KMS-11 (cell line): Measurements from ENCODE around the gene WFDC12.

Experiments used
- H2AFZ ChIP-seq: fragments of 200-600 bp; sonication (generic); 2 replicates; pipeline ENCODE4 v1.6.1; 2016; ENCODE audit warnings: antibody characterized with exemption, mixed run types, low read depth
- H3K27ac ChIP-seq: fragments of 200-600 bp; sonication (generic); 2 replicates; pipeline ENCODE4 v1.6.1; 2016; ENCODE audit warnings: mild to moderate bottlenecking, mixed run types
- H3K27me3 ChIP-seq: fragments of 200-600 bp; sonication (generic); 2 replicates; pipeline ENCODE4 v1.6.1; 2017; ENCODE audit warnings: mild to moderate bottlenecking, low read depth, mixed run types, moderate library complexity; ENCODE audit not compliant: insufficient read depth
- H3K36me3 ChIP-seq: fragments of 200-600 bp; sonication (generic); 2 replicates; pipeline ENCODE4 v1.6.1; 2017; ENCODE audit warnings: mild to moderate bottlenecking, mixed run types; ENCODE audit not compliant: insufficient read depth
- H3K4me1 ChIP-seq: fragments of 200-600 bp; sonication (generic); 2 replicates; pipeline ENCODE4 v1.6.1; 2016; ENCODE audit warnings: mild to moderate bottlenecking, low read depth, mixed run types; ENCODE audit not compliant: poor library complexity, severe bottlenecking
- H3K4me2 ChIP-seq: fragments of 200-600 bp; sonication (generic); 2 replicates; pipeline ENCODE4 v1.7.0; 2016; ENCODE audit warnings: mild to moderate bottlenecking, mixed run types
- H3K4me3 ChIP-seq: fragments of 200-600 bp; sonication (generic); IDR thresholded peaks from 2 replicates; pipeline ENCODE4 v1.6.1; 2017; ENCODE audit warnings: low read depth, low read length, mixed read lengths; ENCODE audit not compliant: insufficient read depth
- H3K79me2 ChIP-seq: fragments of 200-600 bp; sonication (generic); 2 replicates; pipeline ENCODE4 v1.6.1; 2016; ENCODE audit warnings: low read depth, mixed run types; ENCODE audit not compliant: insufficient read depth
- H3K9ac ChIP-seq: fragments of 200-600 bp; sonication (generic); 2 replicates; pipeline ENCODE4 v1.6.1; 2016; ENCODE audit warnings: mild to moderate bottlenecking, mixed run types
- H4K20me1 ChIP-seq: fragments of 200-600 bp; sonication (generic); 2 replicates; pipeline ENCODE4 v1.6.1; 2016; ENCODE audit warnings: mild to moderate bottlenecking, mixed run types; ENCODE audit not compliant: insufficient read depth
- TF ChIP-seq, protein P1 (sequence below): fragments of 200-600 bp; sonication (generic); conservative IDR thresholded peaks from 2 replicates; pipeline ENCODE4 v1.6.1; 2017; ENCODE audit warnings: low read depth, mild to moderate bottlenecking, antibody characterized with exemption, low read length, moderate library complexity, mixed read lengths

Gene WFDC12

DNA sequence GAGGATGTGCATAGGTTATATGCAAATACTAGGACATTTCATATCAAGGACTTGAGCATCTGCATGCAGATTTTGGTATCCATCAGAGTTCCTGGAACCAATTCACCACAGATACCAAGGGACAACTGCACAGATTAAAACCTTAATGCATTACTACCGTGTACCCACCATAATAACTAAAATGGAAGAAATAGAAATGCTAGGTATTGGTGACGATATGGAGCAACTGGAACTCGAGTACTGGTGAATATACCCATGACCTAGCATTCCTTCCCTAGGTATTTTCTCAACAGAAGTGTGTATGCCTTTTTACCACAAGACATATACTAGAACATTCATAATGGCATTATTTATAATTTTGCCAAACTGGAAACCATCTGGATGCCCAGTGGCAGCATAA, 41.8 kb downstream of the WFDC12 start:
- Histone ChIP-seq H3K27ac (no peak overlapping the region), H3K4me3 (no peak overlapping the region), H4K20me1 (no peaks in the 10 kb centered on the region), H3K79me2 (no peaks in the 10 kb centered on the region), H3K36me3 (0 out of 2 replicates have a peak, but pooled peaks cover 4% of the 10 kb centered on the region), H3K27me3 (no peaks in the 10 kb centered on the region), H3K4me2 (no peak overlapping the region), H3K9ac (no peak overlapping the region), H2AFZ (no peak overlapping the region), H3K4me1 (peaks cover 14% of the 10 kb centered on the region)
- TF ChIP-seq, protein P1, sequence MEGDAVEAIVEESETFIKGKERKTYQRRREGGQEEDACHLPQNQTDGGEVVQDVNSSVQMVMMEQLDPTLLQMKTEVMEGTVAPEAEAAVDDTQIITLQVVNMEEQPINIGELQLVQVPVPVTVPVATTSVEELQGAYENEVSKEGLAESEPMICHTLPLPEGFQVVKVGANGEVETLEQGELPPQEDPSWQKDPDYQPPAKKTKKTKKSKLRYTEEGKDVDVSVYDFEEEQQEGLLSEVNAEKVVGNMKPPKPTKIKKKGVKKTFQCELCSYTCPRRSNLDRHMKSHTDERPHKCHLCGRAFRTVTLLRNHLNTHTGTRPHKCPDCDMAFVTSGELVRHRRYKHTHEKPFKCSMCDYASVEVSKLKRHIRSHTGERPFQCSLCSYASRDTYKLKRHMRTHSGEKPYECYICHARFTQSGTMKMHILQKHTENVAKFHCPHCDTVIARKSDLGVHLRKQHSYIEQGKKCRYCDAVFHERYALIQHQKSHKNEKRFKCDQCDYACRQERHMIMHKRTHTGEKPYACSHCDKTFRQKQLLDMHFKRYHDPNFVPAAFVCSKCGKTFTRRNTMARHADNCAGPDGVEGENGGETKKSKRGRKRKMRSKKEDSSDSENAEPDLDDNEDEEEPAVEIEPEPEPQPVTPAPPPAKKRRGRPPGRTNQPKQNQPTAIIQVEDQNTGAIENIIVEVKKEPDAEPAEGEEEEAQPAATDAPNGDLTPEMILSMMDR: no peak

DNA sequence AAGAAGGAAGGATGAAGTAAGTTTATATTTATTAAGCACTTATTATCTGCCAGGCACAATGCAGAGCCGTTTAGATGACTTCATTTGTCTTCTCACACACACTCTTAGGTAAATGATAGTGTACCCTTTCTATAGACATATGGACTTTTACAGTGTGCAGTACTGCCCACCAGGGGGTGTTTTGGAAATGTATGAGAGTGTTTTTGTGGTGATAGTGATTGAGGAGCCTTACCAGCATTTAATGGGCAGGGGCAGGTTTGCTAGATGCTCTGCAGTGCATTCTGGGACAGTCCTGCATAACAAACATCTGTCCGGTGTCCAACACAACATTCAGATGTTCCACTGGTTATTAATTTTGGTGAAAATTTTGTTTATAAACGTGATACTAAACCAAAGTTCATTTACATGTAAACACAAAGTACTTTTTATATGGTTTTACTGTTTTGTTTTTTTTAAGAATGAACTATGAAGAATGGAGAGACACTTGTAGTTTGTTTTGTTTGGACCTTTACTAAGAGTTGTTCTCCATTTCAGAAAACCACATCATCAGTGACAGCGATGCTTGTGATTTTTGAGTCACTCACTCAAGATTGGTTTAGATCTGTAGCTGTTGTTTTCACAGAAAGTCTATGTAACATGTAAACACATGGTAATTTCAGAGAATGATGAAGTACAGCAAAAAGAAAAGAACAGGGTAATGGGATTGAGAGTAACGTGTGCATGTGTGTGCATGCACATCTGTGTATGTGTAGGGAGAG, 43.2 kb downstream of the WFDC12 start:
- Histone ChIP-seq H3K27ac (no peak overlapping the region), H3K27me3 (no peaks in the 10 kb centered on the region), H4K20me1 (no peaks in the 10 kb centered on the region), H3K4me1 (peaks cover 14% of the 10 kb centered on the region), H2AFZ (no peak overlapping the region), H3K79me2 (no peaks in the 10 kb centered on the region), H3K4me2 (no peak overlapping the region), H3K4me3 (no peak overlapping the region), H3K36me3 (0 out of 2 replicates have a peak, but pooled peaks cover 4% of the 10 kb centered on the region), H3K9ac (no peak overlapping the region)
- TF ChIP-seq, protein P1: peak; percentile 81

DNA sequence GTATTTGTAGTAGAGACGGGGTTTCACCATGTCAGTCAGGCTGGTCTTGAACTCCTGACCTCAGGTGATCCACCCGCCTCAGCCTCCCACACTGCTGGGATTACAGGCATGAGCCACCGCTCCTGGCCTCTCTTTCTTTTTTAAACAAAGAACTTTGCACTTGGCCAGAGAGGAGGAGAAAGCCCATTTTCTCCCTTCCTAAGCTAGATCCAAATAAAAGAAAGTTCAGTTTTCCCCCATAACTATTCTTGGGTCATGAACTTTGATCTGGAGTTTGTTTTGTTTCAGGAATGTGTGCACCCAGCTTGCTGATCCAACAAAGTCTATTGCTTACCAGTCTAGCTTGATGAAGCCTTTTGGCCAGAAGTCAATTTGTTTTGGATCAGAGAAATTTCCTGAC, 46.7 kb downstream of the WFDC12 start:
- no peaks in the 10 kb centered on the region for H3K27me3 ChIP-seq
- H3K4me1 ChIP-seq: peaks cover 32% of the 10 kb centered on the region
- no peak overlapping the region for H3K4me2 ChIP-seq
- TF ChIP-seq, protein P1: no peak
- no peaks in the 10 kb centered on the region for H4K20me1 ChIP-seq
- H2AFZ ChIP-seq: no peak overlapping the region
- H3K27ac ChIP-seq: no peak overlapping the region
- H3K36me3 ChIP-seq: peaks cover 8% of the 10 kb centered on the region; the same call in 1 of the 2 replicates
- H3K9ac ChIP-seq: no peak overlapping the region
- H3K79me2 ChIP-seq: no peaks in the 10 kb centered on the region
- no peak overlapping the region for H3K4me3 ChIP-seq
